Mesenchymal stem cell (in vitro differentiated cells and primary cell): ENCODE data around the gene ARHGEF7.

ENCODE experiments used
- DNase-seq: peaks from one replicate; pipeline ENCODE4 v3.0.0-alpha.2; 2013
- H2AFZ ChIP-seq: one replicate; pipeline ENCODE4 v1.6.1; 2013; ENCODE audit warnings: low read depth, mild to moderate bottlenecking, control low read depth, inconsistent platforms, low read length, moderate library complexity
- H2AK5ac ChIP-seq: 2 replicates; pipeline ENCODE4 v1.6.1; 2013; ENCODE audit warnings: low read length, moderate library complexity, mild to moderate bottlenecking, inconsistent platforms; ENCODE audit not compliant: severe bottlenecking
- H2BK120ac ChIP-seq: one replicate; pipeline ENCODE4 v1.6.1; 2013; ENCODE audit warnings: low read depth, mild to moderate bottlenecking, inconsistent platforms, low read length, moderate library complexity
- H2BK12ac ChIP-seq, 2 experiments: one replicate each; pipeline ENCODE4 v1.6.1; 2013; ENCODE audit warnings: inconsistent platforms in 2 of 2, low read length in 2 of 2, mild to moderate bottlenecking in 2 of 2, moderate library complexity in 2 of 2, control low read depth in 1 of 2
- H2BK15ac ChIP-seq: one replicate; pipeline ENCODE4 v1.6.1; 2013; ENCODE audit warnings: mild to moderate bottlenecking, low read depth, inconsistent platforms; ENCODE audit not compliant: poor library complexity, severe bottlenecking
- H2BK5ac ChIP-seq: 2 replicates; pipeline ENCODE4 v1.6.1; 2013; ENCODE audit warnings: low read depth, mild to moderate bottlenecking, low read length, control low read depth, inconsistent platforms; ENCODE audit not compliant: poor library complexity, severe bottlenecking
- H3K14ac ChIP-seq, 2 experiments: one replicate each; pipeline ENCODE4 v1.6.1; 2013; ENCODE audit warnings: inconsistent platforms in 2 of 2, low read length in 2 of 2, control low read depth in 1 of 2, mild to moderate bottlenecking in 1 of 2, moderate library complexity in 1 of 2
- H3K18ac ChIP-seq, 2 experiments: one replicate each; pipeline ENCODE4 v1.6.1; 2013; ENCODE audit warnings: inconsistent platforms in 2 of 2, low read length in 2 of 2, control low read depth in 1 of 2, low read depth in 1 of 2, mild to moderate bottlenecking in 1 of 2
- H3K23ac ChIP-seq, 2 experiments: one replicate each; pipeline ENCODE4 v1.6.1; 2013; ENCODE audit warnings: inconsistent platforms in 2 of 2, low read length in 2 of 2, mild to moderate bottlenecking in 2 of 2, moderate library complexity in 2 of 2, control low read depth in 1 of 2
- H3K27ac ChIP-seq: 2 replicates; pipeline ENCODE4 v1.5.1; 2013; ENCODE audit warnings: mild to moderate bottlenecking, moderate library complexity, low read length, control low read depth, inconsistent platforms; ENCODE audit not compliant: poor library complexity, severe bottlenecking
- H3K27me3 ChIP-seq, 2 experiments: 2 replicates each; pipeline versions ENCODE4 v1.6.1 to v1.7.0; 2013; ENCODE audit warnings: low read length in 2 of 2, mild to moderate bottlenecking in 2 of 2, moderate library complexity in 2 of 2, control low read depth in 1 of 2, inconsistent platforms in 1 of 2; ENCODE audit not compliant: control insufficient read depth in 1 of 2, insufficient read depth in 1 of 2
- H3K36me3 ChIP-seq, 2 experiments: 2 replicates each; pipeline versions ENCODE4 v1.6.1 to v1.7.0; 2013; ENCODE audit warnings: low read length in 2 of 2, control low read depth in 1 of 2, inconsistent platforms in 1 of 2, low read depth in 1 of 2, mild to moderate bottlenecking in 1 of 2; ENCODE audit not compliant: insufficient read depth in 2 of 2, control insufficient read depth in 1 of 2
- H3K4ac ChIP-seq, 2 experiments: one replicate each; pipeline ENCODE4 v1.6.1; 2013; ENCODE audit warnings: inconsistent platforms in 2 of 2, low read length in 2 of 2, mild to moderate bottlenecking in 2 of 2, moderate library complexity in 2 of 2, control low read depth in 1 of 2, low read depth in 1 of 2
- H3K4me1 ChIP-seq: 2 replicates; pipeline ENCODE4 v1.6.1; 2013; ENCODE audit warnings: low read depth, low read length, control low read depth; ENCODE audit not compliant: control insufficient read depth, insufficient read depth
- H3K4me2 ChIP-seq: 2 replicates; pipeline ENCODE4 v1.6.1; 2013; ENCODE audit warnings: low read length, mild to moderate bottlenecking, inconsistent platforms; ENCODE audit not compliant: poor library complexity, severe bottlenecking
- H3K4me3 ChIP-seq, 2 experiments: 2 replicates each; pipeline versions ENCODE4 v1.5.1 to v1.7.0; 2013; ENCODE audit warnings: low read length in 2 of 2, mild to moderate bottlenecking in 2 of 2, control low read depth in 1 of 2, low read depth in 1 of 2; ENCODE audit not compliant: insufficient read depth in 1 of 2
- H3K79me1 ChIP-seq: replicated peaks from 2 replicates; pipeline ENCODE4 v1.6.1; 2013; ENCODE audit warnings: mild to moderate bottlenecking, control low read depth, low read length, inconsistent platforms; ENCODE audit not compliant: poor library complexity, severe bottlenecking
- H3K9ac ChIP-seq: 2 replicates; pipeline ENCODE4 v1.7.0; 2013; ENCODE audit warnings: mild to moderate bottlenecking, low read length, moderate library complexity
- H3K9me3 ChIP-seq: 2 replicates; pipeline ENCODE4 v1.7.0; 2013; ENCODE audit warnings: mild to moderate bottlenecking, low read length; ENCODE audit not compliant: control insufficient read depth
- H4K8ac ChIP-seq: one replicate; pipeline ENCODE4 v1.6.1; 2013; ENCODE audit warnings: inconsistent platforms, mild to moderate bottlenecking, low read length, moderate library complexity
- H4K91ac ChIP-seq: one replicate; pipeline ENCODE4 v1.6.1; 2013; ENCODE audit warnings: mild to moderate bottlenecking, low read length, inconsistent platforms
- WGBS: methylation state at CpG from one replicate; pipeline ENCODE4 v1.1.7; 2013; ENCODE audit warnings: mixed read lengths; 5-methylcytosine and 5-hydroxymethylcytosine counted together

Gene ARHGEF7

DNA sequence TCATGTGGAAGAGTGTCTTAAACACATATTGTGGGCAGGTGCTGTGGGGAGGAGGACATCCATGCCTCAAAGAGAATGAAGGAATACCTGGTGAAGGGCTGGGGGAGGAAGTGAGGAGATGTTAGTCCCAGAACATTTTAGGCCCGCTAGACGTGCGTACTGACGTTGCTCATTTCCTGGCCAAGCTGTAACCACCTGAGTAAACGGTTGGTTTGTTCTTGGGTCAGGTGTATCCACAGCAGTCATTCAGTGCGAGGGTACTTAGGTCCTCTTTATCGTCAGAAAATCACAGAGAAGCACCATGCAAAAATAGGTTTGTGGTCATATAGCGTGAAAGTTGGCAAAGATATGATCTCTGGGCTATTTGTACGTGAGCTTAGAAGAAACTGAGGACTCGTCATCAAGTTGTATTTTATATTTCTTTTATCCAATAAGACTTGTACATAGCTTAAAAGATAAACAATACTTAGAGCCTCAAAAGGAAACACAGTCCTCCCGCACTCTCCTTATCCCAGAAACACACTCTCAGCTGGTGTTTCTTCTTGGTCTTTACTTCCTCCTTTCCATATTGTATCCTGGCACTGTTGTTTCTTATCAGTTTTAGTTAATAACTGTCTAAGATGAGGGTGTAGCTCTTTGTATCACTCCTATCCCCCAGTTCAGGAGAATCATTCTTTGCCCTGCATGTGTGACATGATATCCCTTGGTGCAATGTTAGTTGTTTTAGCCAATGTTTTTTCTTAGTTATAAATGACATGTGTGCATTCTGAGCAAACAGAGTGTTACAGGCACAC is 52.0 kb downstream of the ARHGEF7 start:
- Histone ChIP-seq H3K4me3 (no peak overlapping the region), H3K4ac (no peak overlapping the region), H3K36me3 (peaks cover 17 to 40% of the 10 kb centered on the region in 2 experiments), H2BK15ac (no peak overlapping the region), H3K4me2 (no peak overlapping the region), H4K91ac (no peak overlapping the region), H3K9me3 (no peaks in the 10 kb centered on the region), H3K18ac (no peak overlapping the region), H3K79me1 (peaks cover 32% of the 10 kb centered on the region), H3K23ac (no peak overlapping the region), H3K27ac (no peak overlapping the region), H3K9ac (no peak overlapping the region), H3K4me1 (peaks cover 9% of the 10 kb centered on the region), H3K14ac (no peak overlapping the region), H2AK5ac (no peak overlapping the region), H2AFZ (no peak overlapping the region), H2BK12ac (no peak overlapping the region), H2BK5ac (no peak overlapping the region), H4K8ac (no peak overlapping the region), H2BK120ac (no peak overlapping the region), H3K27me3 (no peaks in the 10 kb centered on the region)
- 94% methylated on average over 8 of the region's 11 CpGs for WGBS
- DNase-seq, result no peak

DNA sequence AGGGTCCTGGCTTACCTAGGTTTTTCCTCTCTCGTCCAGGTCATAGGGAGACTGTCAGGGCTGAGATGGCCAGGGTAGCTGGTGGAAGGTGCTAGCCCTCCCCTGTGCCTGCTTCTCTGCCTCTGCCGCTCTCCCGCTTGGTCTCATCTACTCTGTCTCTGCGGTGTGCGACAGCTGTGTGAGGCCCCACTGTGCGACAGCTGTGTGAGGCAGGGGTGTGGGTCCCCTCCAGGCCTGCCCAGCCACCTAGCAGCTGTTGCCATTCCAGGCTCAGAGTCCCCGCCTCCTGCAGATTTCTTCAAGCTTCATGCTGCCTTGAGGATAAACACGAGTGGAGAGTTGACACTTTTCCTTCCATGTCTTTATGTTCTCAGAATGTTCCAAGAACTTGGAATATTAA is 53.0 kb downstream of the ARHGEF7 start:
- no peak overlapping the region for H4K91ac ChIP-seq
- no peak overlapping the region for H3K9ac ChIP-seq
- H2AFZ ChIP-seq, result no peak overlapping the region
- WGBS, result 98% methylated on average over 6 of the region's 8 CpGs
- no peak overlapping the region for H3K4me3 ChIP-seq
- no peak overlapping the region for H2AK5ac ChIP-seq
- no peaks in the 10 kb centered on the region for H3K9me3 ChIP-seq
- H3K36me3 ChIP-seq, result peaks cover 19 to 38% of the 10 kb centered on the region in 2 experiments
- H2BK5ac ChIP-seq, result no peak overlapping the region
- H3K79me1 ChIP-seq, result peaks cover 36% of the 10 kb centered on the region
- no peak overlapping the region for H3K14ac ChIP-seq
- H3K27me3 ChIP-seq, result no peaks in the 10 kb centered on the region
- H2BK15ac ChIP-seq, result no peak overlapping the region
- H2BK12ac ChIP-seq, result no peak overlapping the region
- DNase-seq, result no peak
- no peak overlapping the region for H3K4me2 ChIP-seq
- H3K27ac ChIP-seq, result no peak overlapping the region
- H3K4ac ChIP-seq, result no peak overlapping the region
- H2BK120ac ChIP-seq, result no peak overlapping the region
- H3K4me1 ChIP-seq, result peaks cover 10% of the 10 kb centered on the region
- H4K8ac ChIP-seq, result no peak overlapping the region
- no peak overlapping the region for H3K18ac ChIP-seq
- H3K23ac ChIP-seq, result no peak overlapping the region

DNA sequence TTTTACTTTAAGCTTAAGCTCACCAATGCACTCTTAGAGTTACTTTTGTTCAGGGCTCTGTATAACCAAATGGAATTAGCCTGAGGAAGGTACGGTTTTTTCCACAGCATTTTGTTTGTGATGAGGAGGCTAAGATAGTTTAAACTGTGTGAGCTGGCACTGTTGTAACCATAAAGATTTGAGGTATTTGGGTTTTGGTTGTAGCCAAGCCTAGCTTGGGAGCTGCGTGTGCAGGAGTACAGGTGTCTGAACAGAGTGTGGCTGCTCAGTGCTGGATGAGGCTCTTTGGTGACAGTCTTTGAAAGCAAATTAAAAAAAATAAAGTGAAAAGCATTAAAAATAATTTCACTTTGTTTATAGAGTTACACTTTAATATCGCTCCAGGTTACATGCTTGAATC is 56.0 kb downstream of the ARHGEF7 start:
- no peak overlapping the region for H3K23ac ChIP-seq
- peaks cover 27 to 28% of the 10 kb centered on the region in 2 experiments for H3K36me3 ChIP-seq
- no peak overlapping the region for H4K8ac ChIP-seq
- no peak overlapping the region for H2AK5ac ChIP-seq
- H3K4me2 ChIP-seq, result no peak overlapping the region
- no peak overlapping the region for H2BK5ac ChIP-seq
- no peak overlapping the region for H2BK12ac ChIP-seq
- no peaks in the 10 kb centered on the region for H3K9me3 ChIP-seq
- H3K4ac ChIP-seq, result no peak overlapping the region
- DNase-seq, result no peak
- H4K91ac ChIP-seq, result no peak overlapping the region
- no peak overlapping the region for H3K18ac ChIP-seq
- H2BK120ac ChIP-seq, result no peak overlapping the region
- 100% methylated on average over 2 of the region's 3 CpGs for WGBS
- H3K9ac ChIP-seq, result no peak overlapping the region
- H3K27ac ChIP-seq, result no peak overlapping the region
- no peak overlapping the region for H3K14ac ChIP-seq
- peaks cover 10% of the 10 kb centered on the region for H3K4me1 ChIP-seq
- no peak overlapping the region for H2AFZ ChIP-seq
- H3K4me3 ChIP-seq, result no peak overlapping the region
- no peak overlapping the region for H2BK15ac ChIP-seq
- H3K27me3 ChIP-seq, result no peaks in the 10 kb centered on the region
- peaks cover 45% of the 10 kb centered on the region for H3K79me1 ChIP-seq

DNA sequence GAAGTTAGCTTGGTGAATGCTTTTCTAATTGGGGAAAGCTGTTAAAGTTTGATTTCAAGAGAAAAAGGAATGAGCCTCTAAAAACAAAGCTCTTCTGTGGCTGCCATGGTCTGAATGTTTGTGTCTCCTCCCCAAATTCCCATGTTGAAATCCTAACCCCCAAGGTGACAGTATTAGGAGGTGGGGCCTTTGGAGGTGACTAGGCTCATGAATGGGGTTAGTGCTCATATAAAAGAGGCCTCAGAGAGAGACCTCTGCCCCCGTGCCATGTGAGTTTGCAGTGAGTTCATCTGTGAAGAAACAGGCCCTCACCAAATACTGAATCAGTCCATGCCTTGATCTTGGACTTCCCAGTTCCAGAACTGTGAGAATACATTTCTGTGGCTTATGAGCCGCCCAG is 56.5 kb downstream of the ARHGEF7 start:
- H3K4me1 ChIP-seq, result peaks cover 10% of the 10 kb centered on the region
- H4K91ac ChIP-seq, result no peak overlapping the region
- H2BK5ac ChIP-seq, result no peak overlapping the region
- no peak overlapping the region for H3K9ac ChIP-seq
- no peak overlapping the region for H3K27ac ChIP-seq
- H3K27me3 ChIP-seq, result no peaks in the 10 kb centered on the region
- H3K36me3 ChIP-seq, result peaks cover 27 to 31% of the 10 kb centered on the region in 2 experiments
- H4K8ac ChIP-seq, result no peak overlapping the region
- H3K14ac ChIP-seq, result no peak overlapping the region
- no peak overlapping the region for H3K4ac ChIP-seq
- no peak for DNase-seq
- no peak overlapping the region for H2BK120ac ChIP-seq
- WGBS, result 96% methylated on average over 2 of the region's 2 CpGs
- no peak overlapping the region for H2AK5ac ChIP-seq
- H3K23ac ChIP-seq, result no peak overlapping the region
- no peak overlapping the region for H3K18ac ChIP-seq
- H3K79me1 ChIP-seq, result peaks cover 45% of the 10 kb centered on the region
- H3K9me3 ChIP-seq, result no peaks in the 10 kb centered on the region
- H2BK12ac ChIP-seq, result no peak overlapping the region
- no peak overlapping the region for H3K4me3 ChIP-seq
- H2BK15ac ChIP-seq, result no peak overlapping the region
- no peak overlapping the region for H3K4me2 ChIP-seq
- no peak overlapping the region for H2AFZ ChIP-seq
